Progenitor cell of endocrine pancreas (in vitro differentiated cells): ENCODE results near the gene RYR3. TPM values are rescaled to one million over a fixed set of nuclear protein-coding genes. Genes with fewer than 3 reads are reported as not detected.

ENCODE experiments used
- DNase-seq: peaks from one replicate; pipeline ENCODE4 v3.0.0; 2021; ENCODE audit warnings: low spot score; ENCODE audit not compliant: unreplicated experiment
- H3K27ac Mint-ChIP-seq: 2 replicates; pipeline ENCODE4 v1.8.0; 2021; ENCODE audit warnings: mild to moderate bottlenecking, moderate library complexity, mixed read lengths
- H3K27me3 Mint-ChIP-seq: 2 replicates; pipeline ENCODE4 v1.8.0; 2021; ENCODE audit warnings: mixed read lengths
- H3K36me3 Mint-ChIP-seq: 2 replicates; pipeline ENCODE4 v1.8.0; 2022; ENCODE audit warnings: mixed read lengths; ENCODE audit not compliant: insufficient read depth
- H3K4me1 Mint-ChIP-seq: 2 replicates; pipeline ENCODE4 v1.8.0; 2021; ENCODE audit warnings: low read depth, mixed read lengths
- H3K4me3 Mint-ChIP-seq: 2 replicates; pipeline ENCODE4 v1.8.0; 2021; ENCODE audit warnings: low read depth, mild to moderate bottlenecking, moderate library complexity, mixed read lengths
- H3K9me3 Mint-ChIP-seq: 2 replicates; pipeline ENCODE4 v1.8.0; 2021; ENCODE audit warnings: low read depth, mixed read lengths
- total RNA-seq: library from RNA; stranded (reverse); gene quantifications from 2 replicates; pipeline ENCODE4 v1.2.1, GENCODE V29; 2021
- TF ChIP-seq, protein P1 (sequence below): fragments of 200-600 bp; sonication (generic); IDR thresholded peaks from one replicate; pipeline ENCODE4 v1.5.0; 2021; ENCODE audit warnings: antibody characterized with exemption, mild to moderate bottlenecking; ENCODE audit not compliant: unreplicated experiment

Gene RYR3
- total RNA-seq, 1 donor from 2014 or later: 0.07 TPM

DNA sequence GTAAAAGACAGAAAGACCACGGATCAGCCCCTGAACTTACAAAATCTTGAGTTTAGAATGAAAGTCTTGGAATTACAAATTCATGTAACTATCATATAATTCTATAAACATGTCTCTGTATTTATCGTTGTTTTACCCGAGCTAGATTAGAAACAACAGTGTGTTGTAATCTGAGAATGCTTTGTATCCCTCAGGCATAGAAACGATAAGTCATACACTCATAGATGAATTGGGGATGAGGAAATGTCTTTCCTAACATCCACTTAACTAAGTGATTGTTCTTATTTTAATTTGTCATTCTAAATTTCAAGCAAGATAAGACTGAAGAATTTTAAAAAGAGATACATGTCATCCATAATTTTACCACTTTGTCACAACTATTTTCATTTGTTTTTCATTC, 165.3 kb downstream of the RYR3 start:
- Mint-ChIP-seq H3K36me3 (no peaks in the 10 kb centered on the region), H3K4me1 (peaks cover 6% of the 10 kb centered on the region), H3K4me3 (no peak overlapping the region), H3K27me3 (no peaks in the 10 kb centered on the region), H3K9me3 (peaks cover 6% of the 10 kb centered on the region), H3K27ac (no peak overlapping the region)
- TF ChIP-seq, protein P1, sequence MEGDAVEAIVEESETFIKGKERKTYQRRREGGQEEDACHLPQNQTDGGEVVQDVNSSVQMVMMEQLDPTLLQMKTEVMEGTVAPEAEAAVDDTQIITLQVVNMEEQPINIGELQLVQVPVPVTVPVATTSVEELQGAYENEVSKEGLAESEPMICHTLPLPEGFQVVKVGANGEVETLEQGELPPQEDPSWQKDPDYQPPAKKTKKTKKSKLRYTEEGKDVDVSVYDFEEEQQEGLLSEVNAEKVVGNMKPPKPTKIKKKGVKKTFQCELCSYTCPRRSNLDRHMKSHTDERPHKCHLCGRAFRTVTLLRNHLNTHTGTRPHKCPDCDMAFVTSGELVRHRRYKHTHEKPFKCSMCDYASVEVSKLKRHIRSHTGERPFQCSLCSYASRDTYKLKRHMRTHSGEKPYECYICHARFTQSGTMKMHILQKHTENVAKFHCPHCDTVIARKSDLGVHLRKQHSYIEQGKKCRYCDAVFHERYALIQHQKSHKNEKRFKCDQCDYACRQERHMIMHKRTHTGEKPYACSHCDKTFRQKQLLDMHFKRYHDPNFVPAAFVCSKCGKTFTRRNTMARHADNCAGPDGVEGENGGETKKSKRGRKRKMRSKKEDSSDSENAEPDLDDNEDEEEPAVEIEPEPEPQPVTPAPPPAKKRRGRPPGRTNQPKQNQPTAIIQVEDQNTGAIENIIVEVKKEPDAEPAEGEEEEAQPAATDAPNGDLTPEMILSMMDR: no peak
- no peak for DNase-seq

DNA sequence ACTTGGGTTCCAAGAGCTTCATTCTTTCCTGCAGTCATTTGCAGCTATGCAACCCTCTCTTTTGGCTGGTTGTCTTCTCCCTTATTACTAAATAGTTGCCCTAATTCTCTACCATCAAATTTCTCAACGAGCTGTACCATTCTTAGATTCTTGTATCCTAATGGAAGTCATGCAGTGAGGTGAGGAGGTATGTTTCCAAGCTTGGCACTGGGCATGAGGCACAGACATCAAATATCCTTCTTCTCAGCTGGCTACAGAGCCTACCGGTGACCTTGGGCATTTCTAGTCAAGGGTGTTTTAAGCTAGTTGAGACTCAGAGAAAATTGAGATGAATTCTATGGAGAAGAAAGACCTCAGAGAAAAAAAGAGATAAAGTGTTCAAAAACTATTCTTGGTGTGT, 166.1 kb downstream of the RYR3 start:
- no peak for DNase-seq
- peaks cover 6% of the 10 kb centered on the region for H3K4me1 Mint-ChIP-seq
- H3K36me3 Mint-ChIP-seq: no peaks in the 10 kb centered on the region
- no peak overlapping the region for H3K4me3 Mint-ChIP-seq
- no peak overlapping the region for H3K27ac Mint-ChIP-seq
- peaks cover 6% of the 10 kb centered on the region for H3K9me3 Mint-ChIP-seq
- TF ChIP-seq, protein P1: no peak
- H3K27me3 Mint-ChIP-seq: no peaks in the 10 kb centered on the region

DNA sequence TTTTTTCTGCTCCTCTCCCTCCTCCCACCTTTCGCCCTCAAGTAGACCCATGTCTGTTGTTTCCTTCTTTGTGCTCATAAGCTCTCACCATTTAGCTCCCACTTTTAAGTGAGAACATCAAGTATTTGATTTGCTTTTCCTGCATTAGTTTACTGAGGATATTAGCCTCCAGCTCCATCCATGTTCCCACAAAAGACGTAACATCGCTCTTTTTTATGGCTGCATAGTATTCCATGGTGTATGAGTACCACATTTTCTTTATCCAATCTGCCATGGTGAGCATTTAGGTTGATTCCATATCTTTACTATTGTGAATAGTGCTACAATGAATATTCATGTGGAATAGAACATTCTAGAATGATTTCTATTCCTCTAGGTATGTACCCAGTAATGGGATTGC, 178.6 kb downstream of the RYR3 start:
- Mint-ChIP-seq H3K36me3 (no peaks in the 10 kb centered on the region), H3K27me3 (peaks cover 10% of the 10 kb centered on the region), H3K4me3 (no peak overlapping the region), H3K9me3 (peaks cover 3% of the 10 kb centered on the region), H3K4me1 (peaks cover 2% of the 10 kb centered on the region), H3K27ac (no peak overlapping the region)
- no peak for DNase-seq
- TF ChIP-seq, protein P1: no peak

DNA sequence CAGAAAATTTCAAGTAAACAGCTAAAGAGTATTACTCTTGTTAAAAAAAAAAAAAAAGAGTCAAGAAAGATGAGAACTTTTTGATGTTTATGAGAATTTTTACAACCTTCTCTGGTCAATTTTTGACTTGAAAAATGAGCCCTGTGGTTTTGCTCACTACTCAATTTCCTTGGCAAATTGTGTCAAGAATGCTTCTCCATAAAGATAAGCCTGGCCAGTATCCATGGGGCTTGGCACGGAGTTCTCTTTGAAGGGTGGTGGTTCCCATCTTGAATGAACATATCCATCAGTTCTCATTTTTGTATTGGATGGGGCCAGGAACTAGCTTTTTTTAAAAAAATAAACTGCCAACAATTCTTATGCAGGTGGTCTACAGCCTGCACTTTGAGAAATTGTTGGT, 179.9 kb downstream of the RYR3 start:
- Mint-ChIP-seq H3K36me3 (no peaks in the 10 kb centered on the region), H3K27me3 (peaks cover 10% of the 10 kb centered on the region), H3K4me1 (peaks cover 2% of the 10 kb centered on the region), H3K9me3 (peaks cover 3% of the 10 kb centered on the region), H3K4me3 (no peak overlapping the region), H3K27ac (no peak overlapping the region)
- DNase-seq: no peak
- TF ChIP-seq, protein P1: no peak

DNA sequence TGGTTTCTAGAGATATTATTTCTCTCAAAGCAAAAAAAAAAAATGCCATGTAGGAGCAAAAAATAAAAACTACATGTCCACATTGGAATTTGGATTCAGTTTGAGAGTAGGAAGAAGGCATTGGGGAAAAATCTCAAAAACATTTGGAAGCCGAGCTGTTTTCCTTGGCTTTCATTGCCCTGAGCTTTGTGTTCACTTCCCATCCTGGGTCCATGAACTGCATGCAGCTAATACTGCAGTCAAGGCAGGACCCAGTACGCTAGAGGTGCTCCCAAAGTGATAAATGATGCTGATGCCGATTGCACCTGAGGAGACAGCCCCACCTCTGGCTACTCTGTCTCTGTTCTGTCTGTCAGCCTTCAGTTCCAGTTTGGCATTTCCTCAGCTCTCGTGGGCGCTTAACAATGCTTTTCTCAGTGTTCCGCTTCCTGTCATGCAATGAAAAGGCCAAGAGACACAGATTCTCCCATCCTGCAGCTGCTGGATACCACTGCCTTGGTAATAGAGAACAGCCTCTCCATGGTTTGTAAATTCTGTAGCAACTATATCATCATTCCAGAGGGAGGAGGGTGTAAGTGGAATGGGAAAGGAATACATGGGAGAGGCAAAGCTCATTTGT, 181.8 kb downstream of the RYR3 start:
- Mint-ChIP-seq H3K27ac (no peak overlapping the region), H3K9me3 (peaks cover 3% of the 10 kb centered on the region), H3K36me3 (no peaks in the 10 kb centered on the region), H3K27me3 (peaks cover 14% of the 10 kb centered on the region), H3K4me1 (no peaks in the 10 kb centered on the region), H3K4me3 (no peak overlapping the region)
- DNase-seq: no peak
- TF ChIP-seq, protein P1: no peak
